H9 (cell line): Measurements from ENCODE around the gene IL20. TPM values are rescaled to one million over a fixed set of nuclear protein-coding genes. Genes with fewer than 3 reads are reported as not detected.

Experiments used
- DNase-seq: peaks from one replicate; pipeline ENCODE4 v3.0.0-alpha.2; 2017
- H2AFZ ChIP-seq: one replicate; pipeline ENCODE4 v1.6.1; 2013; ENCODE audit warnings: mild to moderate bottlenecking, low read length, control low read depth, moderate library complexity
- H2AK5ac ChIP-seq: 2 replicates; pipeline ENCODE4 v1.6.1; 2013; ENCODE audit warnings: low read length, control low read depth, mixed read lengths; ENCODE audit not compliant: insufficient read length
- H2BK120ac ChIP-seq: one replicate; pipeline ENCODE4 v1.6.1; 2013; ENCODE audit warnings: low read depth, mild to moderate bottlenecking, low read length, control low read depth, inconsistent platforms; ENCODE audit not compliant: poor library complexity, severe bottlenecking
- H2BK12ac ChIP-seq: 2 replicates; pipeline ENCODE4 v1.6.1; 2013; ENCODE audit warnings: low read length, control low read depth, mixed read lengths, low read depth; ENCODE audit not compliant: insufficient read length
- H2BK15ac ChIP-seq: 2 replicates; pipeline ENCODE4 v1.6.1; 2013; ENCODE audit warnings: low read depth, low read length, control low read depth
- H2BK20ac ChIP-seq: one replicate; pipeline ENCODE4 v1.6.1; 2013; ENCODE audit warnings: low read depth, mild to moderate bottlenecking, low read length, control low read depth, inconsistent platforms; ENCODE audit not compliant: poor library complexity, severe bottlenecking
- H2BK5ac ChIP-seq: 2 replicates; pipeline ENCODE4 v1.6.1; 2013; ENCODE audit warnings: low read length, control low read depth, mixed read lengths; ENCODE audit not compliant: insufficient read length
- H3K14ac ChIP-seq: 2 replicates; pipeline ENCODE4 v1.6.1; 2013; ENCODE audit warnings: low read length, control low read depth; ENCODE audit not compliant: insufficient read depth
- H3K18ac ChIP-seq: 2 replicates; pipeline ENCODE4 v1.6.1; 2013; ENCODE audit warnings: low read depth, mild to moderate bottlenecking, mixed read lengths, low read length, control low read depth; ENCODE audit not compliant: insufficient read length
- H3K23ac ChIP-seq: 2 replicates; pipeline ENCODE4 v1.6.1; 2013; ENCODE audit warnings: low read length, control low read depth, mixed read lengths, low read depth; ENCODE audit not compliant: insufficient read length
- H3K23me2 ChIP-seq: 2 replicates; pipeline ENCODE4 v1.6.1; 2013; ENCODE audit warnings: low read depth, mild to moderate bottlenecking, mixed read lengths, low read length, control low read depth; ENCODE audit not compliant: insufficient read length, poor library complexity, severe bottlenecking
- H3K27ac ChIP-seq: 2 replicates; pipeline ENCODE4 v1.5.1; 2013; ENCODE audit warnings: low read length, control low read depth, mixed read lengths, low read depth; ENCODE audit not compliant: insufficient read length
- H3K27me3 ChIP-seq: 2 replicates; pipeline ENCODE4 v1.6.1; 2013; ENCODE audit warnings: low read length, control low read depth, inconsistent platforms; ENCODE audit not compliant: insufficient read depth
- H3K4ac ChIP-seq: 2 replicates; pipeline ENCODE4 v1.6.1; 2013; ENCODE audit warnings: low read depth, mild to moderate bottlenecking, control low read depth, inconsistent platforms, low read length, moderate library complexity
- H3K4me1 ChIP-seq: 2 replicates; pipeline ENCODE4 v1.6.1; 2013; ENCODE audit warnings: low read length, control low read depth, inconsistent platforms; ENCODE audit not compliant: insufficient read depth
- H3K4me2 ChIP-seq: 2 replicates; pipeline ENCODE4 v1.6.1; 2013; ENCODE audit warnings: low read length, control low read depth, mixed read lengths; ENCODE audit not compliant: insufficient read length, insufficient read depth
- H3K56ac ChIP-seq: 2 replicates; pipeline ENCODE4 v1.6.1; 2013; ENCODE audit warnings: low read depth, mild to moderate bottlenecking, mixed read lengths, low read length, control low read depth; ENCODE audit not compliant: insufficient read length
- H3K79me1 ChIP-seq: 2 replicates; pipeline ENCODE4 v1.6.1; 2013; ENCODE audit warnings: low read depth, mild to moderate bottlenecking, moderate library complexity, low read length, control low read depth, inconsistent platforms; ENCODE audit not compliant: insufficient read depth, poor library complexity, severe bottlenecking
- H3K79me2 ChIP-seq: 2 replicates; pipeline ENCODE4 v1.6.1; 2013; ENCODE audit warnings: low read length, control low read depth, inconsistent platforms; ENCODE audit not compliant: insufficient read depth
- H3K9ac ChIP-seq: 2 replicates; pipeline ENCODE4 v1.6.1; 2013; ENCODE audit warnings: low read length, control low read depth, mixed read lengths; ENCODE audit not compliant: insufficient read length; ENCODE audit errors: extremely low read depth
- H3K9me3 ChIP-seq: one replicate; pipeline ENCODE4 v1.6.1; 2013; ENCODE audit warnings: low read depth, low read length, inconsistent platforms; ENCODE audit not compliant: control insufficient read depth
- H3T11ph ChIP-seq: one replicate; pipeline ENCODE4 v1.6.1; 2013; ENCODE audit warnings: mild to moderate bottlenecking, low read length, control low read depth, inconsistent platforms
- H4K20me1 ChIP-seq: one replicate; pipeline ENCODE4 v1.6.1; 2013; ENCODE audit not compliant: control insufficient read depth, insufficient read length, insufficient read depth
- H4K5ac ChIP-seq: 2 replicates; pipeline ENCODE4 v1.6.1; 2013; ENCODE audit warnings: low read depth, mild to moderate bottlenecking, mixed read lengths, low read length, control low read depth; ENCODE audit not compliant: insufficient read length
- H4K8ac ChIP-seq: replicated peaks from 2 replicates; pipeline ENCODE4 v1.6.1; 2013; ENCODE audit warnings: low read length, control low read depth, mixed read lengths, low read depth; ENCODE audit not compliant: insufficient read length
- H4K91ac ChIP-seq: 2 replicates; pipeline ENCODE4 v1.6.1; 2013; ENCODE audit warnings: low read depth, mild to moderate bottlenecking, moderate library complexity, mixed read lengths, low read length, control low read depth; ENCODE audit not compliant: insufficient read length
- H3K27ac Mint-ChIP-seq, 3 experiments: 2 replicates in 2 of 3; 3 replicates in 1 of 3; pipeline ENCODE4 v1.8.0; 2020 to 2021; ENCODE audit warnings: mixed read lengths in 3 of 3, mild to moderate bottlenecking in 1 of 3, moderate library complexity in 1 of 3
- H3K27me3 Mint-ChIP-seq: 2 replicates; pipeline ENCODE4 v1.8.0; 2021; ENCODE audit warnings: low read depth, mild to moderate bottlenecking, moderate library complexity, mixed read lengths
- H3K36me3 Mint-ChIP-seq, 3 experiments: 2 replicates in 2 of 3; 3 replicates in 1 of 3; pipeline ENCODE4 v1.8.0; 2020 to 2021; ENCODE audit warnings: low read depth in 3 of 3, mixed read lengths in 3 of 3; ENCODE audit not compliant: insufficient read depth in 1 of 3
- H3K4me1 Mint-ChIP-seq, 2 experiments: 2 replicates each; pipeline ENCODE4 v1.8.0; 2020; ENCODE audit warnings: mixed read lengths in 2 of 2
- H3K4me3 Mint-ChIP-seq, 2 experiments: 2 replicates in 1 of 2; 3 replicates in 1 of 2; pipeline ENCODE4 v1.8.0; 2020 to 2021; ENCODE audit warnings: mild to moderate bottlenecking in 2 of 2, mixed read lengths in 2 of 2, moderate library complexity in 1 of 2
- H3K9me3 Mint-ChIP-seq, 2 experiments: 2 replicates in 1 of 2; 3 replicates in 1 of 2; pipeline ENCODE4 v1.8.0; 2020; ENCODE audit warnings: mild to moderate bottlenecking in 2 of 2, mixed read lengths in 2 of 2, moderate library complexity in 1 of 2
- WGBS: extraction: QIAGEN DNeasy Blood & Tissue Kit; methylation state at CpG from one replicate; pipeline ENCODE4 v1.1.7; 2013; ENCODE audit warnings: missing lambda C conversion rate, low lambda C conversion rate, mixed read lengths; ENCODE audit not compliant: insufficient read length; ENCODE audit errors: extremely low coverage; 5-methylcytosine and 5-hydroxymethylcytosine counted together
- total RNA-seq: library from RNA; stranded (reverse); gene quantifications from 2 replicates; pipeline ENCODE4 v1.2.1, GENCODE V29; 2021
- TF ChIP-seq, protein P1 (sequence below): fragments of 200-600 bp; sonication (generic); conservative IDR thresholded peaks from 3 replicates; pipeline ENCODE4 v1.8.0; 2021; ENCODE audit warnings: antibody characterized with exemption, mild to moderate bottlenecking

IL20 gene
- total RNA-seq, 1 experiment from 2014 or later: not detected

DNA sequence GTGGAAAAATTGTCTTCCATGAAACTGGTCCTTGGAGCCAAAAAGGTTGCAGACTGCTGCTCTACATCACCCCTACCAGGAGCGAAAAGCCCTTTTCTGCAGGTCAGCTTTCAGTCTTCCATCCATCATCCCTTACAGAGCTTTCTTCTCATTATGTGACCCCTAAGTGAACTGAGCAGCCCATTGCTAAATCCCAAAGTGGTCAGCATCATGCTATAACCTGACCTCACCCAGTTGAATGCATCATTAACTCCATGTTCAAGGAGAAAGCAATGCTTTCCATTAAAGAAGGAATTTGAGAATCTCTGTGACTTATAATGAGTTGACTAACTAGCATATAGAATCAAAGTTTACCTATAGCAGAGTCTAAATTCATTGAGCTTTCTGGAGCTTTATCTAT, 21.4 kb downstream of the IL20 start:
- H2BK15ac ChIP-seq: no peak overlapping the region
- H2BK120ac ChIP-seq: no peak overlapping the region
- peaks cover 17 to 21% of the 10 kb centered on the region in 2 experiments for H3K4me1 Mint-ChIP-seq
- H3K14ac ChIP-seq: no peak overlapping the region
- H3K27me3 ChIP-seq: no peaks in the 10 kb centered on the region
- H3K27me3 Mint-ChIP-seq: peaks cover 3% of the 10 kb centered on the region
- peaks cover 6% of the 10 kb centered on the region for H3K4me1 ChIP-seq
- H3K4me2 ChIP-seq: no peak overlapping the region
- no peak overlapping the region for H3K27ac Mint-ChIP-seq
- H3K27ac ChIP-seq: no peak overlapping the region
- no peak overlapping the region for H3K4me3 Mint-ChIP-seq
- H3K56ac ChIP-seq: no peak overlapping the region
- H2BK12ac ChIP-seq: no peak overlapping the region
- H2AFZ ChIP-seq: no peak overlapping the region
- H3T11ph ChIP-seq: no peak overlapping the region
- H3K9ac ChIP-seq: no peak overlapping the region
- no CpG with 5 or more reads among the region's 1 CpG for WGBS
- H4K8ac ChIP-seq: no peak overlapping the region
- H3K4ac ChIP-seq: no peak overlapping the region
- peaks cover 0 to 3% of the 10 kb centered on the region in 2 experiments; a peak in 2 of 5 replicates for H3K9me3 Mint-ChIP-seq
- H4K20me1 ChIP-seq: no peaks in the 10 kb centered on the region
- DNase-seq: no peak
- H2BK20ac ChIP-seq: no peak overlapping the region
- no peak overlapping the region for H3K18ac ChIP-seq
- no peaks in the 10 kb centered on the region for H3K9me3 ChIP-seq
- no peaks in the 10 kb centered on the region for H3K36me3 Mint-ChIP-seq
- no peak overlapping the region for H2AK5ac ChIP-seq
- H3K23ac ChIP-seq: no peak overlapping the region
- TF ChIP-seq, protein P1, sequence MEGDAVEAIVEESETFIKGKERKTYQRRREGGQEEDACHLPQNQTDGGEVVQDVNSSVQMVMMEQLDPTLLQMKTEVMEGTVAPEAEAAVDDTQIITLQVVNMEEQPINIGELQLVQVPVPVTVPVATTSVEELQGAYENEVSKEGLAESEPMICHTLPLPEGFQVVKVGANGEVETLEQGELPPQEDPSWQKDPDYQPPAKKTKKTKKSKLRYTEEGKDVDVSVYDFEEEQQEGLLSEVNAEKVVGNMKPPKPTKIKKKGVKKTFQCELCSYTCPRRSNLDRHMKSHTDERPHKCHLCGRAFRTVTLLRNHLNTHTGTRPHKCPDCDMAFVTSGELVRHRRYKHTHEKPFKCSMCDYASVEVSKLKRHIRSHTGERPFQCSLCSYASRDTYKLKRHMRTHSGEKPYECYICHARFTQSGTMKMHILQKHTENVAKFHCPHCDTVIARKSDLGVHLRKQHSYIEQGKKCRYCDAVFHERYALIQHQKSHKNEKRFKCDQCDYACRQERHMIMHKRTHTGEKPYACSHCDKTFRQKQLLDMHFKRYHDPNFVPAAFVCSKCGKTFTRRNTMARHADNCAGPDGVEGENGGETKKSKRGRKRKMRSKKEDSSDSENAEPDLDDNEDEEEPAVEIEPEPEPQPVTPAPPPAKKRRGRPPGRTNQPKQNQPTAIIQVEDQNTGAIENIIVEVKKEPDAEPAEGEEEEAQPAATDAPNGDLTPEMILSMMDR: no peak
- H3K79me1 ChIP-seq: no peaks in the 10 kb centered on the region
- no peak overlapping the region for H4K5ac ChIP-seq
- no peaks in the 10 kb centered on the region for H3K23me2 ChIP-seq
- no peak overlapping the region for H4K91ac ChIP-seq
- no peaks in the 10 kb centered on the region for H3K79me2 ChIP-seq
- no peak overlapping the region for H2BK5ac ChIP-seq
